WTC11 (cell line): Measurements from ENCODE around the gene SEMA3C. TPM values are rescaled to one million over a fixed set of nuclear protein-coding genes. Genes with fewer than 3 reads are reported as not detected.

Experiments
- ATAC-seq: fragments of 200-7000 bp; cut with Tn5 transposase; 2 replicates; pipeline ENCODE4 v1.10.0; 2021; ENCODE audit warnings: mild to moderate bottlenecking, moderate library complexity
- CTCF ChIA-PET: fragments of 300-600 bp; sonication (Branson Sonifier 250); formaldehyde crosslinking; loops from one replicate; lab custom pipeline; 2021; ENCODE audit warnings: antibody characterized with exemption; lab: Charles Lee
- POLR2A ChIA-PET: fragments of 350-600 bp; sonication (Branson Sonifier 250); formaldehyde crosslinking; loops from one replicate; lab custom pipeline; 2021; ENCODE audit warnings: antibody characterized with exemption; lab: Charles Lee
- DNase-seq: peaks from one replicate; pipeline ENCODE4 v3.0.0; 2021; ENCODE audit warnings: low spot score
- H3K27ac Mint-ChIP-seq: 2 replicates; pipeline ENCODE4 v1.8.0; 2021; ENCODE audit warnings: mixed read lengths
- H3K27me3 Mint-ChIP-seq: 2 replicates; pipeline ENCODE4 v1.8.0; 2021; ENCODE audit warnings: low read depth, mild to moderate bottlenecking, moderate library complexity, mixed read lengths
- H3K36me3 Mint-ChIP-seq: 2 replicates; pipeline ENCODE4 v1.8.0; 2021; ENCODE audit warnings: mixed read lengths
- H3K4me1 Mint-ChIP-seq: 2 replicates; pipeline ENCODE4 v1.8.0; 2022; ENCODE audit warnings: mixed read lengths
- H3K4me3 Mint-ChIP-seq: 2 replicates; pipeline ENCODE4 v1.8.0; 2021; ENCODE audit warnings: mild to moderate bottlenecking, moderate library complexity, mixed read lengths
- H3K9me3 Mint-ChIP-seq: 2 replicates; pipeline ENCODE4 v1.8.0; 2021; ENCODE audit warnings: mixed read lengths
- CREB1 ChIP-seq: sonication (generic); formaldehyde crosslinking; IDR thresholded peaks from 2 replicates; pipeline ENCODE4 v1.8.0; 2023; ENCODE audit warnings: mild to moderate bottlenecking, missing genetic modification reagents
- CREM ChIP-seq: sonication (generic); formaldehyde crosslinking; IDR thresholded peaks from 2 replicates; pipeline ENCODE4 v1.8.1; 2022; ENCODE audit warnings: mild to moderate bottlenecking, missing genetic modification reagents, moderate library complexity
- ESRRA ChIP-seq: sonication (generic); formaldehyde crosslinking; IDR thresholded peaks from 2 replicates; pipeline ENCODE4 v1.8.1; 2022; ENCODE audit warnings: mild to moderate bottlenecking, missing genetic modification reagents, borderline replicate concordance
- FOXJ3 ChIP-seq: sonication (generic); formaldehyde crosslinking; IDR thresholded peaks from 2 replicates; pipeline ENCODE4 v1.9.0; 2021; ENCODE audit warnings: missing genetic modification reagents, mild to moderate bottlenecking, borderline replicate concordance
- GRHL2 ChIP-seq: fragments of 250-450 bp; sonication (Bioruptor Pico); IDR thresholded peaks from 2 replicates; pipeline ENCODE4 v1.8.0; 2022; ENCODE audit warnings: mild to moderate bottlenecking, moderate library complexity; ENCODE audit not compliant: insufficient replicate concordance, severe bottlenecking
- GTF2I ChIP-seq: fragments of 250-450 bp; sonication (Bioruptor Pico); conservative IDR thresholded peaks from 2 replicates; pipeline ENCODE4 v1.4.0; 2021; ENCODE audit warnings: mild to moderate bottlenecking
- IRF2 ChIP-seq: sonication (generic); formaldehyde crosslinking; IDR thresholded peaks from 2 replicates; pipeline ENCODE4 v1.8.0; 2022; ENCODE audit warnings: low read depth, missing genetic modification reagents, borderline replicate concordance
- JUN ChIP-seq: sonication (generic); formaldehyde crosslinking; IDR thresholded peaks from 2 replicates; pipeline ENCODE4 v1.8.0; 2023; ENCODE audit warnings: mild to moderate bottlenecking, missing genetic modification reagents
- KAT7 ChIP-seq: sonication (generic); formaldehyde crosslinking; IDR thresholded peaks from 2 replicates; pipeline ENCODE4 v1.8.1; 2023; ENCODE audit warnings: missing genetic modification reagents, mild to moderate bottlenecking, borderline replicate concordance
- NFATC4 ChIP-seq: fragments of 250-450 bp; sonication (Bioruptor Pico); IDR thresholded peaks from 2 replicates; pipeline ENCODE4 v1.9.0; 2021; ENCODE audit warnings: mild to moderate bottlenecking
- NR3C1 ChIP-seq: sonication (generic); formaldehyde crosslinking; conservative IDR thresholded peaks from 2 replicates; pipeline ENCODE4 v1.8.1; 2023; ENCODE audit warnings: low read depth, mild to moderate bottlenecking, missing genetic modification reagents
- OVOL2 ChIP-seq: fragments of 250-450 bp; sonication (Bioruptor Pico); IDR thresholded peaks from 2 replicates; pipeline ENCODE4 v1.9.0; 2021; ENCODE audit warnings: mild to moderate bottlenecking, borderline replicate concordance
- TEAD1 ChIP-seq: sonication (generic); formaldehyde crosslinking; IDR thresholded peaks from 2 replicates; pipeline ENCODE4 v1.8.0; 2022; ENCODE audit warnings: mild to moderate bottlenecking, missing genetic modification reagents
- TP53 ChIP-seq: sonication (generic); formaldehyde crosslinking; IDR thresholded peaks from 2 replicates; pipeline ENCODE4 v1.8.1; 2023; ENCODE audit warnings: mild to moderate bottlenecking, missing genetic modification reagents
- ZNF219 ChIP-seq: sonication (generic); formaldehyde crosslinking; IDR thresholded peaks from 2 replicates; pipeline ENCODE4 v1.8.0; 2023; ENCODE audit warnings: missing genetic modification reagents, mild to moderate bottlenecking, borderline replicate concordance
- ZNF263 ChIP-seq: sonication (generic); formaldehyde crosslinking; IDR thresholded peaks from 2 replicates; pipeline ENCODE4 v1.8.1; 2022; ENCODE audit warnings: low read depth, mild to moderate bottlenecking, moderate library complexity, missing genetic modification reagents
- ZNF396 ChIP-seq: fragments of 250-450 bp; sonication (Bioruptor Pico); IDR thresholded peaks from 2 replicates; pipeline ENCODE4 v1.8.0; 2021; ENCODE audit warnings: mild to moderate bottlenecking, moderate library complexity, borderline replicate concordance
- total RNA-seq: library from RNA; stranded (reverse); gene quantifications from 3 replicates; pipeline ENCODE4 v1.2.3, GENCODE V29; 2021
- TF ChIP-seq, protein P1 (sequence below): sonication (generic); formaldehyde crosslinking; IDR thresholded peaks from 2 replicates; pipeline ENCODE4 v1.8.1; 2022; ENCODE audit warnings: mild to moderate bottlenecking, missing genetic modification reagents, moderate library complexity, borderline replicate concordance
- TF ChIP-seq, protein P2 (sequence below): sonication (generic); formaldehyde crosslinking; IDR thresholded peaks from 2 replicates; pipeline ENCODE4 v1.8.0; 2023; ENCODE audit warnings: missing genetic modification reagents
- TF ChIP-seq, protein P3 (sequence below): fragments of 250-450 bp; sonication (Bioruptor Pico); IDR thresholded peaks from 2 replicates; pipeline ENCODE4 v1.9.0; 2021; ENCODE audit warnings: moderate library complexity, mild to moderate bottlenecking, inconsistent platforms, borderline replicate concordance
- TF ChIP-seq, protein P4 (sequence below): sonication (generic); formaldehyde crosslinking; IDR thresholded peaks from 2 replicates; pipeline ENCODE4 v1.8.1; 2022; ENCODE audit warnings: low read depth, missing genetic modification reagents, borderline replicate concordance
- TF ChIP-seq, protein P5 (sequence below): sonication (generic); formaldehyde crosslinking; IDR thresholded peaks from 2 replicates; pipeline ENCODE4 v1.8.0; 2022; ENCODE audit warnings: mild to moderate bottlenecking, missing genetic modification reagents

SEMA3C gene
- total RNA-seq, 1 experiment from 2014 or later = 2.1 TPM

DNA sequence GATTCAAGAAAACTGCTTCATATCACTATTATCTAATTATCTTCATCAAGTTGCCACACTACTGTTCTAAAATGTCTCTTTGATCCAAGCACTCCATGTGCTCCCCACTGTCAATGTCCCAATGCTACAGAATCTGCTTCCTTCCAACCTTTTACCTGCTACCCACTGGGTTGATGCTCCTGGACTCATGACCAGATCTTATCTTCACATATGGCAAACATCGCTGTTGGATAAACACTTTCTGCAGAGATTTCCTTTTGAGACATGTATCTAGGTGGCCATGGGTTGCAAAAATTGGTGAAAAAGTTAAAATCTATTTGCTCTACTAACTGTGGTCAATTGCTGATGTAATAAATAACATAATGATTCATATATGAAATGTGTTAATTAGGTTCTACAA is 24.5 kb upstream of the SEMA3C start (continued):
- no peak for TF ChIP-seq KAT7
- no peak for TF ChIP-seq TP53 (CRISPR knock-in tag)
- TF ChIP-seq CREB1 (CRISPR knock-in tag) = no peak
- TF ChIP-seq, protein P1, sequence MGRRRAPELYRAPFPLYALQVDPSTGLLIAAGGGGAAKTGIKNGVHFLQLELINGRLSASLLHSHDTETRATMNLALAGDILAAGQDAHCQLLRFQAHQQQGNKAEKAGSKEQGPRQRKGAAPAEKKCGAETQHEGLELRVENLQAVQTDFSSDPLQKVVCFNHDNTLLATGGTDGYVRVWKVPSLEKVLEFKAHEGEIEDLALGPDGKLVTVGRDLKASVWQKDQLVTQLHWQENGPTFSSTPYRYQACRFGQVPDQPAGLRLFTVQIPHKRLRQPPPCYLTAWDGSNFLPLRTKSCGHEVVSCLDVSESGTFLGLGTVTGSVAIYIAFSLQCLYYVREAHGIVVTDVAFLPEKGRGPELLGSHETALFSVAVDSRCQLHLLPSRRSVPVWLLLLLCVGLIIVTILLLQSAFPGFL (CRISPR knock-in tag) = no peak
- TF ChIP-seq FOXJ3 (CRISPR knock-in tag) = no peak
- TF ChIP-seq OVOL2 (CRISPR knock-in tag) = no peak
- no peak for TF ChIP-seq ZNF263 (CRISPR knock-in tag)
- TF ChIP-seq ZNF396 (CRISPR knock-in tag) = no peak
- TF ChIP-seq JUN (CRISPR knock-in tag) = no peak
- no peak for TF ChIP-seq IRF2
- no peak for TF ChIP-seq NR3C1 (CRISPR knock-in tag)

DNA sequence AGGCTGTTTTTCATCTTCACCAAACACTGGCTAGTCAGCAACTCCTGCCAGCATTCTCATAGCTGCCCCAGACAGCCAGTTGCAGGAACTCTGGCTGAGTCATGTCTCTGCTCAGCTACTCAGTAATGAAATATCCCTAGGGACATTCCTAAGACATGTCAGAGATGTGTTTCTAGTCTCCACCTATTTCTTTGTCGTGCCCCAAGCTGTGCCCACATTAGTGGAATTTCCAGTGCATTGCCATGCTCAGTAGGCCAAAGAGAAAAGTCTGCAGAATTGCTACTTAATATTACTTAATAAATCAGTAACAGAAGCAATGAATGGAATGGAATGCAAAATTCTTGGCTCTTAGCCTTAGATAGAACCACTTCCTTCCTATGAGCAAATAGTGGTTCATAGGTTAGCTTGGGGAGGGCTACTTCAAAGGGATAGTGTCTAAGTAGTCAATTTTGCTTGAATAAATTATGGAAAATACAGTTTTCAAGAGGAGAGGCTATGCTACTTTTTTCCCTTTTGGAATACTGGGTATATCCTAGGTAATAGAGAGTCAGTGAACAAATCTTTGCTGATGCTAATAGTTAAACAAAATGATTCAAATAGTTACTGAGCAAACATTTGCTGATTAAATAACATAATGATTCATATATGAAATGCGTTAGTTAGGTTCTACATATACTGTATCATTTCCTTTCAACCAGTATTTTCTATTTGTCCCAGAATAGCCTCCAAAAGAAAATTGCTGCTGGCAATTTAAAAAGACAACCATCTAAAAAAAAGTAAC is 23.6 kb upstream of the SEMA3C start:
- Mint-ChIP-seq H3K27me3 (no peaks in the 10 kb centered on the region), H3K4me1 (no peaks in the 10 kb centered on the region), H3K36me3 (no peaks in the 10 kb centered on the region), H3K4me3 (no peak overlapping the region), H3K27ac (no peak overlapping the region), H3K9me3 (no peaks in the 10 kb centered on the region)
- TF ChIP-seq, protein P2, sequence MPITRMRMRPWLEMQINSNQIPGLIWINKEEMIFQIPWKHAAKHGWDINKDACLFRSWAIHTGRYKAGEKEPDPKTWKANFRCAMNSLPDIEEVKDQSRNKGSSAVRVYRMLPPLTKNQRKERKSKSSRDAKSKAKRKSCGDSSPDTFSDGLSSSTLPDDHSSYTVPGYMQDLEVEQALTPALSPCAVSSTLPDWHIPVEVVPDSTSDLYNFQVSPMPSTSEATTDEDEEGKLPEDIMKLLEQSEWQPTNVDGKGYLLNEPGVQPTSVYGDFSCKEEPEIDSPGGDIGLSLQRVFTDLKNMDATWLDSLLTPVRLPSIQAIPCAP = no peak
- TF ChIP-seq NFATC4 (CRISPR knock-in tag) = no peak
- TF ChIP-seq, protein P3, sequence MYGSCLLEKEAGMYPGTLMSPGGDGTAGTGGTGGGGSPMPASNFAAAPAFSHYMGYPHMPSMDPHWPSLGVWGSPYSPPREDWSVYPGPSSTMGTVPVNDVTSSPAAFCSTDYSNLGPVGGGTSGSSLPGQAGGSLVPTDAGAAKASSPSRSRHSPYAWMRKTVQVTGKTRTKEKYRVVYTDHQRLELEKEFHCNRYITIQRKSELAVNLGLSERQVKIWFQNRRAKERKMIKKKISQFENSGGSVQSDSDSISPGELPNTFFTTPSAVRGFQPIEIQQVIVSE = no peak
- TF ChIP-seq, protein P4, sequence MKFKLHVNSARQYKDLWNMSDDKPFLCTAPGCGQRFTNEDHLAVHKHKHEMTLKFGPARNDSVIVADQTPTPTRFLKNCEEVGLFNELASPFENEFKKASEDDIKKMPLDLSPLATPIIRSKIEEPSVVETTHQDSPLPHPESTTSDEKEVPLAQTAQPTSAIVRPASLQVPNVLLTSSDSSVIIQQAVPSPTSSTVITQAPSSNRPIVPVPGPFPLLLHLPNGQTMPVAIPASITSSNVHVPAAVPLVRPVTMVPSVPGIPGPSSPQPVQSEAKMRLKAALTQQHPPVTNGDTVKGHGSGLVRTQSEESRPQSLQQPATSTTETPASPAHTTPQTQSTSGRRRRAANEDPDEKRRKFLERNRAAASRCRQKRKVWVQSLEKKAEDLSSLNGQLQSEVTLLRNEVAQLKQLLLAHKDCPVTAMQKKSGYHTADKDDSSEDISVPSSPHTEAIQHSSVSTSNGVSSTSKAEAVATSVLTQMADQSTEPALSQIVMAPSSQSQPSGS = no peak
- TF ChIP-seq GTF2I (CRISPR knock-in tag) = no peak
- no peak for TF ChIP-seq CREM
- TF ChIP-seq, protein P5, sequence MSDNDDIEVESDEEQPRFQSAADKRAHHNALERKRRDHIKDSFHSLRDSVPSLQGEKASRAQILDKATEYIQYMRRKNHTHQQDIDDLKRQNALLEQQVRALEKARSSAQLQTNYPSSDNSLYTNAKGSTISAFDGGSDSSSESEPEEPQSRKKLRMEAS = no peak
- no peak for TF ChIP-seq ESRRA (CRISPR knock-in tag)
- no peak for TF ChIP-seq GRHL2 (CRISPR knock-in tag)
- TF ChIP-seq ZNF219 (CRISPR knock-in tag) = no peak
- no peak for TF ChIP-seq TEAD1 (CRISPR knock-in tag)
- no peak for TF ChIP-seq ZNF396 (CRISPR knock-in tag)
- CTCF ChIA-PET = no interaction called here
- DNase-seq (peak; percentile 10), ATAC-seq (peak; percentile 74)
- POLR2A ChIA-PET = no interaction called here
